Left lung (tissue), 10 donors: Measurements from ENCODE around the gene PLXNA1. TPM values are rescaled to one million over a fixed set of nuclear protein-coding genes. Genes with fewer than 3 reads are reported as not detected.

Experiments
- ATAC-seq: fragments of 200-7000 bp; cut with Tn5 transposase; one replicate; pipeline ENCODE4 v1.9.1; 2020; ENCODE audit warnings: moderate library complexity
- DNase-seq, 4 donors: peaks; one replicate each; pipeline ENCODE4 v3.0.0-alpha.2; 2013 to 2020
- H3K27ac ChIP-seq, 2 donors: fragments of 200-600 bp; sonication (generic) in 1 of 2; one replicate each; pipeline versions ENCODE4 v1.5.0 to v1.8.0; 2020 to 2021
- H3K27me3 ChIP-seq, 2 donors: fragments of 200-600 bp; sonication (generic) in 1 of 2; one replicate each; pipeline versions ENCODE4 v1.5.0 to v1.8.0; 2020 to 2021
- H3K36me3 ChIP-seq, 2 donors: fragments of 200-600 bp; sonication (generic) in 1 of 2; one replicate each; pipeline versions ENCODE4 v1.5.0 to v1.8.0; 2020 to 2021
- H3K4me1 ChIP-seq, 2 donors: fragments of 200-600 bp; one replicate each; pipeline ENCODE4 v1.8.0; 2021
- H3K4me3 ChIP-seq, 2 donors: fragments of 200-600 bp; sonication (generic) in 1 of 2; one replicate each; pipeline versions ENCODE4 v1.5.0 to v1.8.0; 2020 to 2021; ENCODE audit warnings: mild to moderate bottlenecking in 1 of 2
- H3K9me3 ChIP-seq, 2 donors: fragments of 200-600 bp; sonication (generic) in 1 of 2; one replicate each; pipeline versions ENCODE4 v1.5.0 to v1.8.0; 2020 to 2021
- intact Hi-C, 2 donors: fragments of 100-400 bp; cut with DNase I; formaldehyde crosslinking; loops; one replicate each; pipeline versions ENCODE4 v1.11.2 to v1.14.2; 2022
- polyA plus RNA-seq, 6 donors: library from polyadenylated mRNA; unstranded; fragments of 120-200 nt; gene quantifications; one replicate each; pipeline ENCODE4 v1.2.1, GENCODE V29; 2013; ENCODE audit not compliant: insufficient read length in 6 of 6
- total RNA-seq, 2 donors: library from RNA; stranded (reverse); fragmentation: NEBNext Ultra II Directional; extraction: Animal tissue kit (Norgen Biotek cat#: 25700); gene quantifications; one replicate each; pipeline ENCODE4 v1.2.1, GENCODE V29; 2021
- TF ChIP-seq, protein P1 (sequence below), 2 donors: fragments of 200-600 bp; sonication (generic) in 1 of 2; IDR thresholded peaks; one replicate each; pipeline versions ENCODE4 v1.5.0 to v1.8.0; 2021; ENCODE audit warnings: antibody characterized with exemption in 2 of 2
- donor health status: DM: no; HTN: yes; CAD: no.
- donor health status: DM: no; HTN: no; CAD: no.

The PLXNA1 gene
- total and polyA plus RNA-seq, 8 donors, result 27.2 to 64.6 (median 32.0) TPM

DNA sequence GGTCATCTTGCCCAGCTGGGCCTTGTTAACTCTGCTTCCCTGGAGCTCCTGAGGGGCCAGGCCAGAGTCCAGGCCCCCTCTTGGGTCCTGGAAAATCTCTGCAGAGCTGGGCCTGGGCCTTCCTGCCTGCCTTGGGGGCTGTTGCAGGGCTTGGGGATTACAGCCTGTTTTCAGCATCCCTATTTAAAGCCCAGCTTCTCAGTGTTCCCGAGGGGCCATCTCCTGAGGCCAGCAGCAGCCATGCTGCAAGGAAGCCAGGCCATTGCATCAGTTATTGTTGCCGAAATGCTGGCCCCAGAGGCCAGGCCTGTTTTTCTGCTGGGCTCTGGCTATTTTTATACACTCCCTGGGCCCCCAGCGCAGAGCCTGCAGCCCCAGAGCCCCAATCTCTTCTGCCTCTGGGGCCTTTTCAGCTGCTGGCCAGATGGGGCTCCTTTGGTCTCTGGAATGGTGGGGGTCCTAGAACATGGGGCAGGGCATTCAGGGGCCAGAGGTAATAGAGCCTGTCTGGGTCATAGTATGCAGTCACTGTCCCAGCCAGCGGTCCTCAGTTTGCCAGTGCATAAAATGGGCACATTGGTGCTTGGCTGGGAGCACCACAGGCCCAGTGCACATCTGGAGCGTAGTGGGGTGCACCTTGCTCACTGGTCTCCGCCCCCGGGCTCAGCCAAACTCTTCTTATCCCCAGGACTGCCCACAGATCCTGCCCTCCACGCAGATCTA, 28.5 kb downstream of the PLXNA1 start:
- H3K36me3 ChIP-seq, result peaks cover 0 to 63% of the 10 kb centered on the region in 2 donors
- DNase-seq, result no peak
- no peaks in the 10 kb centered on the region for H3K4me1 ChIP-seq
- intact Hi-C loops, result no loop called here
- ATAC-seq, result no peak
- H3K4me3 ChIP-seq, result no peak overlapping the region
- H3K9me3 ChIP-seq, result no peaks in the 10 kb centered on the region
- no peaks in the 10 kb centered on the region for H3K27me3 ChIP-seq
- TF ChIP-seq, protein P1, sequence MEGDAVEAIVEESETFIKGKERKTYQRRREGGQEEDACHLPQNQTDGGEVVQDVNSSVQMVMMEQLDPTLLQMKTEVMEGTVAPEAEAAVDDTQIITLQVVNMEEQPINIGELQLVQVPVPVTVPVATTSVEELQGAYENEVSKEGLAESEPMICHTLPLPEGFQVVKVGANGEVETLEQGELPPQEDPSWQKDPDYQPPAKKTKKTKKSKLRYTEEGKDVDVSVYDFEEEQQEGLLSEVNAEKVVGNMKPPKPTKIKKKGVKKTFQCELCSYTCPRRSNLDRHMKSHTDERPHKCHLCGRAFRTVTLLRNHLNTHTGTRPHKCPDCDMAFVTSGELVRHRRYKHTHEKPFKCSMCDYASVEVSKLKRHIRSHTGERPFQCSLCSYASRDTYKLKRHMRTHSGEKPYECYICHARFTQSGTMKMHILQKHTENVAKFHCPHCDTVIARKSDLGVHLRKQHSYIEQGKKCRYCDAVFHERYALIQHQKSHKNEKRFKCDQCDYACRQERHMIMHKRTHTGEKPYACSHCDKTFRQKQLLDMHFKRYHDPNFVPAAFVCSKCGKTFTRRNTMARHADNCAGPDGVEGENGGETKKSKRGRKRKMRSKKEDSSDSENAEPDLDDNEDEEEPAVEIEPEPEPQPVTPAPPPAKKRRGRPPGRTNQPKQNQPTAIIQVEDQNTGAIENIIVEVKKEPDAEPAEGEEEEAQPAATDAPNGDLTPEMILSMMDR (IDR thresholded peaks at IDR 0.05), result no peak
- H3K27ac ChIP-seq, result no peak overlapping the region

DNA sequence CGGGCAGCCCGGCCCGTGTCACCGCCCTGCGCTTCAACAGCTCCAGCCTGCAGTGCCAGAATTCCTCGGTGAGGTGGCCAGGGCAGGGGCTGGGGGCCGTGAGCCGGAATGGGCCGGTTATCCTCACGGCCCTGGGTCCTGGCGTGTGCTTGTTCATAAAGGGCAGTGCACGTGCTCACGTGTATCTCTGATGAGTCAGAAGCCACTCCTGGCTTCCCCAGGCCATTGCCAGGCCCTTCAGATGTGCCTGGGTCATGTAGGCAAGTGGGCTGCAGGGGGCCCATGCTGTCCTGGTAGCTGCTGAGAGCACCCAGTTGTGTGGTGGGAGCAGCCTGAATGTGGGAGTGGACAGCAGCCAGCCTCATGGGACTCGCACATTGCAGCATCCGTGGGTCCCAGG, 29.2 kb downstream of the PLXNA1 start:
- intact Hi-C loops, result no loop called here

DNA sequence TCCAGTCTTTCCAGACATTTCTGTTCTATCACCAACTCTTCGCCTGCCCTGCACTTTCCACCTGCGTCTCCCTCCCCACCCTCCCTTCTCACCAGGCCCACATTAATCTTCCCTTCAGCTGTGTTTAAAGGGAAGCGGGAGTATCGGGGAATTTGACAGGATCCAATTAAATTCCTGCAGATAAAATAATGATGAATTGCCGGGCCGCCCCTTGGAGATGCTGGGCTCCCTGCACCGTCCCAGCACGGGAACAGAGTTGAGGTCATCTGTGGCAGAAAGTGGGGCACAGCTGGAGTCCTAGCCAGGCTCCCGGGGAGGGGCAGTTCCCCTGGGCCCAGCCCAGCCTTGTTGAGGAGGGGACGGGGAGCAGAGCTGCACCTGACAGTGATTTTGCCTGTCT, 30.3 kb downstream of the PLXNA1 start:
- no peak for DNase-seq
- ATAC-seq, result no peak
- TF ChIP-seq, protein P1 (IDR thresholded peaks at IDR 0.05), result no peak
- Histone ChIP-seq H3K27me3 (no peaks in the 10 kb centered on the region), H3K4me1 (no peaks in the 10 kb centered on the region), H3K9me3 (no peaks in the 10 kb centered on the region), H3K27ac (no peak overlapping the region), H3K4me3 (no peak overlapping the region), H3K36me3 (peaks cover 0 to 66% of the 10 kb centered on the region in 2 donors)
- intact Hi-C loops, result no loop called here

More for the DNA sequence above, 29.2 kb downstream of the PLXNA1 start:
- peaks cover 0 to 64% of the 10 kb centered on the region in 2 donors for H3K36me3 ChIP-seq
- TF ChIP-seq, protein P1 (IDR thresholded peaks at IDR 0.05), result no peak
- no peaks in the 10 kb centered on the region for H3K4me1 ChIP-seq
- no peak for DNase-seq
- no peak for ATAC-seq
- no peak overlapping the region for H3K4me3 ChIP-seq
- no peaks in the 10 kb centered on the region for H3K9me3 ChIP-seq
- no peaks in the 10 kb centered on the region for H3K27me3 ChIP-seq
- no peak overlapping the region for H3K27ac ChIP-seq

DNA sequence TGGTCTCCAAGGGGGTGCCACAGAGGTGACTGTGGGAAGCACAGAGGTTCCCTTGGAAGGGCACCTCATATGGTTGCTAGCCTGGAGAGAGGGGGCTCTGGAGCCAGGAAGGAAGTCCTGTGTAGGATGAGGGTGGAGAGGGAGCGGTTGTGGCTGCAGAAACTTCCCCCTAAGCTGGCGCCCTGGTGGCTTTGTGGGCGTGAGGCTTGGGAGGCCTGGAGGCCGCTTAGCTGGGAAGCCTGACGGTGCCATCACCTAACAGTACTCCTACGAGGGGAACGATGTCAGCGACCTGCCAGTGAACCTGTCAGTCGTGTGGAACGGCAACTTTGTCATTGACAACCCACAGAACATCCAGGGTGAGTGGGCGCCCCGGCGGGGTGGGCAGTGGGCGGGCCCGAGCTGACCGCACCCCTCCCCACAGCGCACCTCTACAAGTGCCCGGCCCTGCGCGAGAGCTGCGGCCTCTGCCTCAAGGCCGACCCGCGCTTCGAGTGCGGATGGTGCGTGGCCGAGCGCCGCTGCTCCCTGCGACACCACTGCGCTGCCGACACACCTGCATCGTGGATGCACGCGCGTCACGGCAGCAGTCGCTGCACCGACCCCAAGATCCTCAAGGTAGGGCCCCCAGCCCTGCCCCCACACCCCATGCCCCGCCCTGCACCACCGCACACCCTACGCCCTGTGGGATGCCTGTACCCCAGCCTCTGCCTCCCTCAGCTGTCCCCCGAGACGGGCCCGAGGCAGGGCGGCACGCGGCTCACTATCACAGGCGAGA, 31.0 kb downstream of the PLXNA1 start:
- no peaks in the 10 kb centered on the region for H3K4me1 ChIP-seq
- no peak overlapping the region for H3K27ac ChIP-seq
- H3K9me3 ChIP-seq, result no peaks in the 10 kb centered on the region
- H3K36me3 ChIP-seq, result peaks cover 0 to 72% of the 10 kb centered on the region in 2 donors
- intact Hi-C loops, result no loop called here
- TF ChIP-seq, protein P1 (IDR thresholded peaks at IDR 0.05), result no peak
- H3K4me3 ChIP-seq, result no peak overlapping the region
- DNase-seq, result no peak
- no peaks in the 10 kb centered on the region for H3K27me3 ChIP-seq
- ATAC-seq, result no peak

DNA sequence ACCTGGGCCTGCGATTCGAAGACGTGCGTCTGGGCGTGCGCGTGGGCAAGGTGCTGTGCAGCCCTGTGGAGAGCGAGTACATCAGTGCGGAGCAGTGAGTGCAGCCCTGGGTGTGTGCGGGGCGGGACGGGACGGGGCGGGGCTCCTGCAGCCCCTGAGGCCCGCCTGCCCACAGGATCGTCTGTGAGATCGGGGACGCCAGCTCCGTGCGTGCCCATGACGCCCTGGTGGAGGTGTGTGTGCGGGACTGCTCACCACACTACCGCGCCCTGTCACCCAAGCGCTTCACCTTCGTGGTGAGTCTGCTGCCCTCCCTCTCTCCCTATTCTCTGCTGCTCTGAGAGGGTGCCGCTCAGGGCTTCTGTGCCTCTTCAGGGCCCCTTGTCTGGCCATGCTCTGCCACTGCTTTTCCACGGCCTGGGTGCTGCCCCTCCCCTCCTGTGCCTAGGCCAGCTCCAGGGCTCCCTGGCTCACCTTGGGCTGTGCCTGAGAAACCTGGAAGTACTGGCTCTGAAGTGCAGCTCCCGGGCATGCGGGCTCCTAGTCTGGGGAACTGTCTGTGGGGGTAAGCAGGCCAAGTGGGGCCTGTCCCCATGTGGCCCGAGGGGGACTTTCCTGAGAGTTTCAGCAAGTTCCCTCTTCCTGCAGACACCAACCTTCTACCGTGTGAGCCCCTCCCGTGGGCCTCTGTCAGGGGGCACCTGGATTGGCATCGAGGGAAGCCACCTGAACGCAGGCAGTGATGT, 31.8 kb downstream of the PLXNA1 start:
- peaks cover 0 to 79% of the 10 kb centered on the region in 2 donors for H3K36me3 ChIP-seq

More for the DNA sequence above, 31.8 kb downstream of the PLXNA1 start:
- Histone ChIP-seq H3K27me3 (no peaks in the 10 kb centered on the region), H3K27ac (no peak overlapping the region), H3K4me3 (no peak overlapping the region), H3K9me3 (no peaks in the 10 kb centered on the region), H3K4me1 (no peaks in the 10 kb centered on the region)
- ATAC-seq (no peak), DNase-seq (no peak)
- TF ChIP-seq, protein P1 (IDR thresholded peaks at IDR 0.05), result no peak
- intact Hi-C loops, result no loop called here
